Gastrocnemius medialis (tissue), 4 donors: ENCODE measurements around the gene AZIN2. TPM values are rescaled to one million over a fixed set of nuclear protein-coding genes. Genes with fewer than 3 reads are reported as not detected.

Experiments used
- ATAC-seq, 2 donors: fragments of 150-250 bp; one replicate each; pipeline ENCODE4 v1.9.1; 2016
- DNase-seq, 2 donors: peaks; one replicate each; pipeline ENCODE4 v3.0.0-alpha.2; 2019
- H3K27ac ChIP-seq, 4 donors: fragments of 200-600 bp; sonication (generic); 1 replicate in 1 of 4; 2 replicates in 3 of 4; pipeline ENCODE4 v1.5.1; 2016 to 2018; ENCODE audit warnings: mild to moderate bottlenecking in 2 of 4, moderate library complexity in 1 of 4
- H3K27me3 ChIP-seq, 3 donors: fragments of 200-600 bp; sonication (generic) in 2 of 3; 1 replicate in 1 of 3; 2 replicates in 2 of 3; pipeline versions ENCODE4 v1.5.1 to v1.6.0; 2016 to 2019; ENCODE audit warnings: mild to moderate bottlenecking in 1 of 3, moderate library complexity in 1 of 3
- H3K36me3 ChIP-seq, 2 donors: fragments of 200-600 bp; sonication (generic) in 1 of 2; one replicate each; pipeline ENCODE4 v1.5.1; 2017 to 2018
- H3K4me1 ChIP-seq, 2 donors: fragments of 200-600 bp; sonication (generic) in 1 of 2; one replicate each; pipeline ENCODE4 v1.5.1; 2016 to 2017; ENCODE audit warnings: mild to moderate bottlenecking in 2 of 2
- H3K4me3 ChIP-seq, 4 donors: fragments of 200-600 bp; sonication (generic) in 3 of 4; 1 replicate in 1 of 4; 2 replicates in 3 of 4; pipeline ENCODE4 v1.5.1; 2016 to 2019; ENCODE audit warnings: mild to moderate bottlenecking in 2 of 4
- H3K9me3 ChIP-seq, 3 donors: fragments of 200-600 bp; sonication (generic) in 2 of 3; 1 replicate in 1 of 3; 2 replicates in 2 of 3; pipeline ENCODE4 v1.5.1; 2016 to 2019
- CTCF ChIP-seq, 5 experiments: fragments of 450-650 bp in 3 of 5; fragments of 200-600 bp in 2 of 5; sonication (generic) in 2 of 5; IDR thresholded peaks in 4 of 5; conservative IDR thresholded peaks in 1 of 5; 1 replicate in 4 of 5; 2 replicates in 1 of 5; pipeline ENCODE4 v1.5.1; 2016 to 2019; ENCODE audit warnings: antibody characterized with exemption in 5 of 5, mild to moderate bottlenecking in 3 of 5, moderate library complexity in 3 of 5
- POLR2A ChIP-seq, 2 donors: fragments of 450-650 bp; IDR thresholded peaks; one replicate each; pipeline ENCODE4 v1.6.1; 2017; ENCODE audit warnings: antibody characterized with exemption in 2 of 2, mild to moderate bottlenecking in 2 of 2, moderate library complexity in 2 of 2
- in situ Hi-C, 4 donors: fragments of 200-750 bp; cut with MboI; loops; one replicate each; pipeline versions ENCODE4 v1.15.0 to v1.8.0; 2017; ENCODE audit warnings: low sequenced_read_pairs in 4 of 4
- intact Hi-C: fragments of 100-400 bp; cut with DNase I; formaldehyde crosslinking; loops from one replicate; pipeline ENCODE4 v1.15.1; 2023; ENCODE audit warnings: low total_unique reads
- total RNA-seq, 4 donors: library from RNA; depleted of rRNA; stranded (reverse); fragments of >200 nt; gene quantifications; one replicate each; pipeline versions ENCODE4 v1.1.0 to v1.2.3, GENCODE V29; 2016

Gene AZIN2
- total RNA-seq, 4 donors from 2014 or later, result 0.52 to 3.1 (median 1.2) TPM

- Histone ChIP-seq H3K36me3 (peaks cover 0 to 10% of the 10 kb centered on the region in 2 donors), H3K27me3 (no peaks in the 10 kb centered on the region), H3K9me3 (no peaks in the 10 kb centered on the region), H3K4me1 (peaks cover 0 to 3% of the 10 kb centered on the region in 2 donors), H3K27ac (no peak overlapping the region), H3K4me3 (no peak overlapping the region)
- ATAC-seq (no peak), DNase-seq (no peak)
- intact Hi-C loops (no loop called here), in situ Hi-C loops (no loop called here)
- TF ChIP-seq POLR2A (IDR thresholded peaks at IDR 0.05) (no peak), CTCF (IDR thresholded peaks at IDR 0.05 in 4 of 5, conservative IDR thresholded peaks at IDR 0.05 in 1 of 5) (no peak)
Observed at GRCh38 chr1:33146003-33146402, 65.0 kb downstream of the AZIN2 start.

DNA sequence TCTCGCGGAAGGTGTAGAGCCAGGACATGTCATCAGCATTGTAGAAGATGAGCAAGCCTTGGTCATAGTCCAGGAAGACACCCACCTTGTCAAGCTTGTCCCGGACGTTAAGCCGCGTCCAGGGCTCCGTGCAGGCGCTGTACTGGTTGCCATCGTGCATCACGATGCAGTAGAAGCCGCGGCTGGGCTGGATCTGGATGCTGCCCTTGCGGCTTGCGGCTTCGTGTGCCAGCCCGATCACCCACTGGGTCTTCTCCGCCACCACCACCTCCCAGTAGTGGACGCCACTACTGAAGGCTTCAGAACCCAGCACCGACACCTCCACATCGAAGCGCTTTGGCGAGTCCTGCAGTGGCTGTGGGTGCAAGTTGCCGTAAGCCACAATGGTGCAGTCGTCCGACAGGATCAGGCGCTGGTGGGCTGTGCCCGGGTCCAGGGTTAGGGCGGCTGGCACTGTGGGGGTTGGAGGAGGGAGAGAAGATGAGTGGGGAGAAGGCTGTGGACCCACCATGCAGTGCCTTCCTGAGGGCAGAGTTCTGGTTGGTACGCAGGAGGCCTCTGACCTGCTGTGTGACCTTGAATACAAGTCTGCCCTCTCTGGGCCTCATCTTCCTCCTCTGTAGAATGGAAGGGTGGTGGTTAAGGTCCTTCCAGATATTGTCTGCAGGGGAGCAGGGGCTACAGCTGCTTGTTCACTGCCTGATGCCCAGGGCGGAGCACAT is 66.5 kb downstream of the AZIN2 start:
- in situ Hi-C loops, result no loop called here
- Histone ChIP-seq H3K27ac (no peak overlapping the region), H3K4me1 (peaks cover under 1 to 9% of the 10 kb centered on the region in 2 donors), H3K36me3 (peaks cover 0 to 10% of the 10 kb centered on the region in 2 donors), H3K27me3 (no peaks in the 10 kb centered on the region), H3K9me3 (no peaks in the 10 kb centered on the region), H3K4me3 (no peak overlapping the region)
- DNase-seq, result no peak
- intact Hi-C loops, result no loop called here
- no peak for TF ChIP-seq POLR2A (IDR thresholded peaks at IDR 0.05)
- TF ChIP-seq CTCF (IDR thresholded peaks at IDR 0.05 in 4 of 5, conservative IDR thresholded peaks at IDR 0.05 in 1 of 5), result no peak
- no peak for ATAC-seq

DNA sequence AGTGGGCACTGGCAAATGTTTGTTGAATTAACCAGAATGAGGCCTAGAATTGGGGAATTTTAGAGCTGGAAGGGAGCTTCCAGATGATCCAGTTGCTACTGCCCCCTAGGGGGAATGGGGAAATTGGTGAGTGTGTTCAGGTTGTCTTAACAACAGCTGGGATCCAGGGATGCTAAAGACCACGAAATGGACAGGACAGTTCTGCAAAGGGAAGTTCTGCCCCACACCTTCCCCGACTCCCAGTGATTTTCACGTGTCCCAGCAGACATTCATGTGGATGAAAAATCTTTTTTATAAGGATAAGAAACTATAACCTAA is 67.0 kb downstream of the AZIN2 start:
- intact Hi-C loops (no loop called here), in situ Hi-C loops (no loop called here)
- TF ChIP-seq CTCF (IDR thresholded peaks at IDR 0.05 in 4 of 5, conservative IDR thresholded peaks at IDR 0.05 in 1 of 5), result no peak
- ATAC-seq (no peak), DNase-seq (no peak)
- Histone ChIP-seq H3K4me1 (peaks cover 5 to 9% of the 10 kb centered on the region in 2 donors), H3K4me3 (no peak overlapping the region), H3K36me3 (peaks cover 0 to 10% of the 10 kb centered on the region in 2 donors), H3K9me3 (no peaks in the 10 kb centered on the region), H3K27ac (no peak overlapping the region), H3K27me3 (no peaks in the 10 kb centered on the region)

DNA sequence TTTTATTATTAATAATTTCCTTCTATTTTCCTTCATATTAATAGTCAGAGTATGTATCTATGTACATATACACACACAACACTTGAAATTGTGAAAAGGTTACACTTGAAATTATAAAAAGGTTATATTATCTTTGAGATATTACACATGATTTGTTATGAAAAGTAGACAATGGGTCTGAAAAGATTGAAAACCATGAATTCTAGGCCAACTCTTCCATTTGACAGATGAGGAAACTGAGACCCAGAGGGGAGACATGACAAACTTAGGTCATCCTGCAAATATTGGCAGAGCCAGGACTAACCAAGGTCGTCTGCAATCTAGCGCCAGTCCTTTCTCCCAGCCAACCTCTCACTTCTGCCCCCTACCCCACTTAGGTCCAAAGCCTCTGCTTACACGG is 67.7 kb downstream of the AZIN2 start:
- Histone ChIP-seq H3K9me3 (no peaks in the 10 kb centered on the region), H3K27ac (no peak overlapping the region), H3K36me3 (peaks cover 0 to 10% of the 10 kb centered on the region in 2 donors), H3K4me1 (peaks cover 8 to 14% of the 10 kb centered on the region in 2 donors), H3K27me3 (no peaks in the 10 kb centered on the region), H3K4me3 (no peak overlapping the region)
- in situ Hi-C loops, result no loop called here
- intact Hi-C loops, result no loop called here
- ATAC-seq, result no peak
- no peak for TF ChIP-seq CTCF (IDR thresholded peaks at IDR 0.05 in 4 of 5, conservative IDR thresholded peaks at IDR 0.05 in 1 of 5)
- no peak for TF ChIP-seq POLR2A (IDR thresholded peaks at IDR 0.05)
- DNase-seq, result no peak
